ENCODE results near the gene MMD. TPM values are rescaled to one million over a fixed set of nuclear protein-coding genes. Genes with fewer than 3 reads are reported as not detected.
A peak's percentile ranks its signal among the peaks of the same experiment; 100 is the strongest.

The MMD gene
- total and polyA plus RNA-seq, 11 donors: 8.2 to 25.0 (median 12.4) TPM

GRCh38 chr17:55452139-55452790 is 30.6 kb upstream of the MMD start:
- Histone ChIP-seq H3K27ac (peak overlapping the region in 3 of 12 donors; percentile 14 to 78 (median 61)), H3K4me1 (peaks cover 0 to 25% (median 5%) of the 10 kb centered on the region in 12 donors), H3K4me3 (no peak overlapping the region), H3K9me3 (no peaks in the 10 kb centered on the region), H3K36me3 (no peaks in the 10 kb centered on the region), H3K27me3 (no peaks in the 10 kb centered on the region)
- DNase-seq (peak in 4 of 5 donors; percentile 16 to 67 (median 40)), ATAC-seq (peak; percentile 69 to 95 (median 90))
- intact Hi-C loops (cut with DNase I): loop anchor here in 1 of 10 donors (10.0 kb wide), 1 partner anchor 57 kb away; no protein-coding TSS in a partner anchor
- no peak for TF ChIP-seq POLR2A (IDR thresholded peaks at IDR 0.05)
- TF ChIP-seq CTCF (IDR thresholded peaks at IDR 0.05): no peak
- WGBS, 4 donors: 25 to 39% (median 28%) methylated on average over 5 of the region's 5 CpGs

GRCh38 chr17:55451758-55452138 is 30.1 kb upstream of the MMD start:
- H3K27me3 ChIP-seq: no peaks in the 10 kb centered on the region
- peaks cover 0 to 27% (median 5%) of the 10 kb centered on the region in 12 donors for H3K4me1 ChIP-seq
- ATAC-seq (no peak), DNase-seq (no peak)
- H3K27ac ChIP-seq: peak overlapping the region in 1 of 12 donors; percentile 78
- WGBS, 4 donors: 95 to 99% (median 98%) methylated on average over 2 of the region's 2 CpGs
- H3K9me3 ChIP-seq: no peaks in the 10 kb centered on the region
- H3K36me3 ChIP-seq: no peaks in the 10 kb centered on the region
- intact Hi-C loops (cut with DNase I): loop anchor here in 1 of 10 donors (10.0 kb wide), 1 partner anchor 57 kb away; no protein-coding TSS in a partner anchor
- no peak overlapping the region for H3K4me3 ChIP-seq
- no peak for TF ChIP-seq POLR2A (IDR thresholded peaks at IDR 0.05)
- TF ChIP-seq CTCF (IDR thresholded peaks at IDR 0.05): no peak

- WGBS, 4 donors: 83 to 97% (median 91%) methylated on average over 1 of the region's 1 CpG
- Histone ChIP-seq H3K4me3 (no peak overlapping the region), H3K36me3 (no peaks in the 10 kb centered on the region), H3K4me1 (peaks cover 0 to 32% (median 5%) of the 10 kb centered on the region in 12 donors), H3K27me3 (no peaks in the 10 kb centered on the region), H3K27ac (peak overlapping the region in 1 of 12 donors; percentile 78), H3K9me3 (no peaks in the 10 kb centered on the region)
- no peak for TF ChIP-seq CTCF (IDR thresholded peaks at IDR 0.05)
- no peak for TF ChIP-seq POLR2A (IDR thresholded peaks at IDR 0.05)
- intact Hi-C loops (cut with DNase I): loop anchor here in 1 of 10 donors (10.0 kb wide), 1 partner anchor 56 kb away; no protein-coding TSS in a partner anchor
- DNase-seq (no peak), ATAC-seq (no peak)
Measured at GRCh38 chr17:55451203-55451641, 29.6 kb upstream of the MMD start.

GRCh38 chr17:55450232-55450825 is 28.7 kb upstream of the MMD start:
- peaks cover 0 to 32% (median 5%) of the 10 kb centered on the region in 12 donors for H3K4me1 ChIP-seq
- H3K4me3 ChIP-seq: no peak overlapping the region
- no peaks in the 10 kb centered on the region for H3K36me3 ChIP-seq
- no peaks in the 10 kb centered on the region for H3K27me3 ChIP-seq
- DNase-seq (no peak), ATAC-seq (no peak)
- WGBS, 4 donors: 81 to 86% (median 85%) methylated on average over 7 of the region's 7 CpGs
- intact Hi-C loops (cut with DNase I): loop anchor here in 1 of 10 donors (10.0 kb wide), 1 partner anchor 56 kb away; no protein-coding TSS in a partner anchor
- H3K9me3 ChIP-seq: no peaks in the 10 kb centered on the region
- H3K27ac ChIP-seq: peak overlapping the region in 1 of 12 donors; percentile 78
- TF ChIP-seq POLR2A (IDR thresholded peaks at IDR 0.05) (no peak), CTCF (IDR thresholded peaks at IDR 0.05) (no peak)

Measured in heart left ventricle (tissue), 16 donors.